SH-SY5Y (cell line): ENCODE results near the gene GSDME.

ENCODE experiments used
- GATA2 ChIP-seq: IDR thresholded peaks from 2 replicates; pipeline ENCODE4 v1.6.1; 2011; ENCODE audit warnings: mild to moderate bottlenecking, low read depth, low read length
- GATA3 ChIP-seq: IDR thresholded peaks from 2 replicates; pipeline ENCODE4 v1.6.1; 2011; ENCODE audit warnings: low read depth, mild to moderate bottlenecking, low read length, moderate library complexity

Gene GSDME

GRCh38 chr7:24757353-24758275, at the start of gene GSDME:
Gene GSDME, minus strand, starts transcription at chr7:24757464. Its CDS starts 7,690 bp downstream, at chr7:24749774.
- TF ChIP-seq GATA3 = no peak
- TF ChIP-seq GATA2 = no peak

- TF ChIP-seq GATA3 (no peak), GATA2 (no peak)
Observed at GRCh38 chr7:24802300-24802699, 45.0 kb upstream of the GSDME start.

- TF ChIP-seq GATA2 (no peak), GATA3 (no peak)
Observed at GRCh38 chr7:24801883-24802282, 44.6 kb upstream of the GSDME start.

GRCh38 chr7:24800667-24801066, 43.4 kb upstream of the GSDME start:
- no peak for TF ChIP-seq GATA3
- TF ChIP-seq GATA2 = no peak

- TF ChIP-seq GATA3 (no peak), GATA2 (no peak)
Observed at GRCh38 chr7:24800073-24800472, 42.8 kb upstream of the GSDME start.

- TF ChIP-seq GATA2 = no peak
Observed at GRCh38 chr7:24799506-24799905, 42.2 kb upstream of the GSDME start.

- TF ChIP-seq GATA2 (no peak), GATA3 (no peak)
Observed at GRCh38 chr7:24798261-24798660, 41.0 kb upstream of the GSDME start.

- TF ChIP-seq GATA3 = no peak
- TF ChIP-seq GATA2 = no peak
Observed at GRCh38 chr7:24797270-24797669, 40.0 kb upstream of the GSDME start.

GRCh38 chr7:24795407-24795767, 38.1 kb upstream of the GSDME start:
- TF ChIP-seq GATA3 (no peak), GATA2 (no peak)

GRCh38 chr7:24793982-24794648, 36.9 kb upstream of the GSDME start:
- TF ChIP-seq GATA3 = no peak
- TF ChIP-seq GATA2 = no peak

GRCh38 chr7:24788961-24789576, 31.8 kb upstream of the GSDME start:
- TF ChIP-seq GATA3 = no peak
- no peak for TF ChIP-seq GATA2

GRCh38 chr7:24788075-24788474, 30.8 kb upstream of the GSDME start:
- TF ChIP-seq GATA3 = no peak
- TF ChIP-seq GATA2 = no peak

GRCh38 chr7:24786941-24787340, 29.7 kb upstream of the GSDME start:
- TF ChIP-seq GATA3 (no peak), GATA2 (no peak)

GRCh38 chr7:24786306-24786705, 29.0 kb upstream of the GSDME start:
- no peak for TF ChIP-seq GATA3

GRCh38 chr7:24784277-24784676, 27.0 kb upstream of the GSDME start:
- TF ChIP-seq GATA2 (no peak), GATA3 (no peak)

GRCh38 chr7:24783698-24784097, 26.4 kb upstream of the GSDME start:
- TF ChIP-seq GATA3 = no peak
- no peak for TF ChIP-seq GATA2
